GM04503 (cell line): ENCODE data around the gene RHOG.
"Not testable (repeated sequence)": the region's sequence is repeated elsewhere in the genome, so short reads cannot be mapped to it uniquely, and the experiment has no call there.

Source experiments
- DNase-seq: peaks from one replicate; pipeline ENCODE4 v3.0.0-alpha.2; 2012; ENCODE audit warnings: low read depth

Gene RHOG

DNA sequence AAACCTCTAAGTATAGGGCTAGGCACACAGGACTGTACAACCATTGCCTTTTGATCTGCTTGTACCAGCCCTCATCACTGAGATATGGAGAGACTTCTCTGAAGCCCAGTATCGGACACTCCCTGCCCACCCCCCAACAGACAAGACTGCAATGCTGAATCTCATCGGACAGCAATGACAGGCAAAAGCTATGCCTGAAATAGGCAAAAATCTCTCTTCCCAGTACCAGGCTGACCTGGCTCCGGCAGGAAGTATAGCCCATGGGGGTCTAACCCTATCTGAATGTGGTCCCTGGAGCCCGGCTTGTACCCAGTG is 6.5 kb downstream of the RHOG start:
- no peak for DNase-seq

GRCh38 chr11:3833449-3833848 is 7.3 kb downstream of the RHOG start:
- no peak for DNase-seq

- DNase-seq, result no peak
Measured at GRCh38 chr11:3832816-3833215, 7.9 kb downstream of the RHOG start.

- DNase-seq, result no peak
Measured at GRCh38 chr11:3831378-3832239, 9.2 kb downstream of the RHOG start.

GRCh38 chr11:3830730-3831129 is 10.0 kb downstream of the RHOG start:
- DNase-seq, result no peak

DNA sequence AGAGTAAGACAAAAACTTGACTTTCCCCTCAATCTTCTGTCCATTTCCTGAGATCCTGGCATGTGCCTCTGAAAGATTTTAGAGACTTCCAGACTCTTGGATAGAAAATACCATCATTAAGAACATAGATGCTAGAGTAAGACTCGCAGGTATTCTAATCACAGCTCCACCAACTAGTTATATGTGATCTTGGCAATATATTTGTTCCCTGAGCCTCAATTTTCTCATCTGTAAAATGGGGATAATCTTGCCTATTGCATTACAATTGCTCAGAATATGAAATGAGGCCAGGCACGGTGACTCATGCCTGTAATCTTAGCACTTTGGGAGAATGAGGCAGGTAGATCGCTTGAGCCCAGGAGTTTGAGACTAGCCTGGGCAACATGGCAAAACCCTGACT is 10.7 kb downstream of the RHOG start:
- no peak for DNase-seq

DNA sequence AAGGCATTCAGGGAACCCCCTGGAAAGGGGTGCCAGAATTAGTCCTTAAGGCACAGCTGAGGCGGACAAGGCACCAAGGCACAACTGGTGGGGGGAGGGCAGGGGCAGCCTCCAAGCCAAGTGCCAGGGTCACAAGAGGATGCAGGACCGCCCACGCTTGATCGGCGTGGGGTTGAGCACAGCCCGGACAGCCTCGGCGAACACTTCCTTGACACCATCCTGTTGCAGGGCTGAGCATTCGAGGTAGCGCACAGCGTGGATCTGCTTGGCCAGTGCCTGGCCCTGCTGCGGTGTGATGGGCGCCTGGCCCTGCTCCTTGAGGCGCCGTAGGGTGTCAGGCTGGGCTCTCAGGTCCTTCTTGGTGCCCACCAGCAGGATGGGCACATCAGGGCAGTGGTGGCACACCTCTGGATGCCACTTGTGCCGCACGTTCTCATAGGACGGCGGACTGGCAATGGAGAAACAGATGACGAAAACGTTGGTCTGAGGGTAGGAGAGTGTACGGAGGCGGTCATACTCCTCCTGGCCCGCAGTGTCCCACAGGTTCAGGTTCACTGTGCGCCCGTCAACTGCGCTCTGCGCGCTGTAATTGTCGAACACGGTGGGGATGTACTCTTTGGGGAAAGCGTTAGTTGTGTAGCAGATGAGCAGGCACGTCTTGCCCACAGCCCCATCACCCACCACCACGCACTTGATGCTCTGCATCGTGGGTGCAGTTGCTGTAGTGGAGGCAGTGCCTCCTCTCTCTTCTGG is 13.1 kb downstream of the RHOG start:
- DNase-seq, result no peak

- no peak for DNase-seq
Measured at GRCh38 chr11:3826721-3827120, 14.0 kb downstream of the RHOG start.

DNA sequence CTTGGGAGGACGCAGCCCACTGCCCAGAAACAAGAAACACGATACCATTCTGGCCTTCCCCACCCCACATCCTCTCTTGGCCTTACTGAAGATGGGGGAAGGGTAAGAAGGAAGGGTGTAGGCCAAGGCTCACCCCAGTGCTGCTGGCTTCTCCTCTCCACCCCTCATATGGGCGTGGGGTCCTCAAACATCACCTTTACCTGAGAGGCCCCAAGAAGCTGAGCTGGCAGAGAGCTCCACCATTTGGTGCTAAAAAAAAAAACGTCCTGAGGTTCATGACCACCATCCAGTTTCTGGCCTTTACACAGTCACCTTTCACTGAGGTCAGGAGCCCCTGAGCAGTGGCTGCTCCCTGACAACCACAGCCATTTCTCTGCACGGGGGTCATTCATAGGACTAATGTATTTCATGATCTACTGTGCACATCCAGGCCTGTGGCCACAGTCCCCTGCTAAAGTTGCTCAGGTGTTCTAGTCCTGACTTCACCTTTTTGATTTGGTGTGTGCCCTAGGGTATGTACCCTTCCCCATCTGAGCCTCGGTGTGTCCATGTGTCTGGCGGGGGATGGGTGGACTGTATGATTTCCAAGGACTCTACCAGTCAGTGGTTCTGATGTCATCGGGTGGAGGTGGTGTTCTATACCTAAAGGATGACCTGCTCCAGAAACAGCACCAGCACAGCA is 15.1 kb downstream of the RHOG start:
- DNase-seq, result no peak

DNA sequence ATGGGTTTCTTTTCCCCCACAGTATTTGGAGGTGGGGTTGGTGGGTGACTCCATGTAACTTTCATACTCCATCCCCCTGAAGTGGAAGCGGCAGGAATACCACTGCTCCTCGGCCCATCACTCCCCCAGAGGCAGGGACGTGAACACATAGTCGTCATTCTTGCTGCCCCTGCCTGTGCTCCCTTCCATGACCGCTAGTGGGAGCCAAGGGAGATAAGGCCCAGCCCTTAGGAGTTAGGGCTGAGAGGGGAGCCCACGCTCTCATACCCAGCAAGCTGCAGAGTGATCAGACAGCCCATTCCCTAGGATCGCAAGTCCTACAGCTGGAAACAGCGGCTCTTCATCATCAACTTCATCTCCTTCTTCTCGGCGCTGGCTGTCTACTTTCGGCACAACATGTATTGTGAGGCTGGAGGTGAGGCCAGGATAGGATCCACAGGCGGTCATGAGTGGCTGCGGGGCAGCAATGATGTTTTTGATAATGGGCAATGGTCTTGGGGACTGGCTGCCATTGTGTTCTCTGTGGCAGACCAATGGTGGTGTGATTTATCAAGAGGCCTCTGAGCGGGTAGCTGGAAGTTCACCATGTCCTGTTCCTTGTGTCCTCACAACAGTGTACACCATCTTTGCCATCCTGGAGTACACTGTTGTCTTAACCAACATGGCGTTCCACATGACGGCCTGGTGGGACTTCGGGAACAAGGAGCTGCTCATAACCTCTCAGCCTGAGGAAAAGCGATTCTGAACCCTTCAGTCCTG is 15.9 kb downstream of the RHOG start:
- DNase-seq, result no peak

DNA sequence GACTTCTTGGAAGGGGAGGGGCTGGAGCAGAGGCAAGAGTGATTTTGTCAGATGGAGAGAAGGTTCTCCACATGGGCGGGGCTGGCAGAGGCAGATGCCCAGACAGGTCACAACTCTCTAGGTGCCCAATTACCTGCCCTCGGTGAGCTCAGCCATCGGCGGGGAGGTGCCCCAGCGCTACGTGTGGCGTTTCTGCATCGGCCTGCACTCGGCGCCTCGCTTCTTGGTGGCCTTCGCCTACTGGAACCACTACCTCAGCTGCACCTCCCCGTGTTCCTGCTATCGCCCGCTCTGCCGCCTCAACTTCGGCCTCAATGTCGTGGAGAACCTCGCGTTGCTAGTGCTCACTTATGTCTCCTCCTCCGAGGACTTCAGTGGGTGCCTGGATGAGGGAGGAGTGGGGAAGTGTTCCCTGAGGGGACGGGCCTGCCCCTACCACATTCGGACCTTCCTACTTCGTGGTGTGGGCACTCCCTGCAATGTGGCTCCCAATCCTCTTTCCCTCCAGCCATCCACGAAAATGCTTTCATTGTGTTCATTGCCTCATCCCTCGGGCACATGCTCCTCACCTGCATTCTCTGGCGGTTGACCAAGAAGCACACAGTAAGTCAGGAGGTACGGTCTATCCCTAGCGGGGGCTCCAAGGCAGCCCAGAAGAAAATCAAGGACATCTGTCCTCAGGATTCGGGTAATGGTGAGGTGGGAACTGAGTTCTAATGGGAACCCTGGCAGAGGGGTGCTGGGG is 16.8 kb downstream of the RHOG start:
- no peak for DNase-seq

GRCh38 chr11:3823303-3823702 is 17.5 kb downstream of the RHOG start:
- DNase-seq, result no peak

- DNase-seq, result no peak
Measured at GRCh38 chr11:3822312-3822711, 18.4 kb downstream of the RHOG start.

DNA sequence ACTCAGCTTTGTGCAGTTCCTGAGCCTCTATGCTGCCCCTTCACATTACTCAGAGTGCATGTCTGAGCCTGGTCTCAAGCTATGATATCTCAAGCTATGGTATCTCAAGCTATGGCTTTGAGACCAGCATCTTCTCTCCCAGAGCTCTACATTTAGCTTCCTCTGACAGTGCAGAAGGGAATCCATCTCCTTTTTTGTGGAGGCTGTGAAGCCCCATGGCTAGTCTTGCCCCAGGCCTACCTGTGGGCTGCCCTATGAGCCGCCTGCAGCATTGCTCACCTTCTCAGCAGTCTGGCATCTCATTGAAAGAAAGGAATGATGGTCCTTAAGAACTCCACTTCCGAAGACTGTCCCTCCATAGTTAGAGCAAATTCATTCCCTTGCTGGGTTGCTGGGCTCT is 19.8 kb downstream of the RHOG start:
- DNase-seq, result no peak

- DNase-seq, result no peak
Measured at GRCh38 chr11:3817181-3817800, 23.5 kb downstream of the RHOG start.

DNA sequence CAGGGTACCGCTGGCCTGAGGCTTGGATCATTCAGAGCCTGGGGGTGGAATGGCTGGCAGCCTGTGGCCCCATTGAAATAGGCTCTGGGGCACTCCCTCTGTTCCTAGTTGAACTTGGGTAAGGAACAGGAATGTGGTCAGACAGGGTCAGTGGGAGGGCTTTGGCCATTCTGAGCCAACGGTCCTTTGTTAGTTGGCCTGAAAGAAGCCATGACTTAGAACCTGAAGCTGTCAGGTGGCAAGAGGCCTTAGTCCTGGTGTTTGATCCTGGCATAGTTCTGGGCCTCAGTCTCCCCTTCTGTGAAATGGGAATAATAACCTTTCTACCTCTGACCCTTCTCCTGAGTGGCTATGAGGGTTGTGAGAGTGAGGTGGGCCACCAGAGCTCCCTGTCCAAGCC is 24.1 kb downstream of the RHOG start:
- DNase-seq, result no peak

DNA sequence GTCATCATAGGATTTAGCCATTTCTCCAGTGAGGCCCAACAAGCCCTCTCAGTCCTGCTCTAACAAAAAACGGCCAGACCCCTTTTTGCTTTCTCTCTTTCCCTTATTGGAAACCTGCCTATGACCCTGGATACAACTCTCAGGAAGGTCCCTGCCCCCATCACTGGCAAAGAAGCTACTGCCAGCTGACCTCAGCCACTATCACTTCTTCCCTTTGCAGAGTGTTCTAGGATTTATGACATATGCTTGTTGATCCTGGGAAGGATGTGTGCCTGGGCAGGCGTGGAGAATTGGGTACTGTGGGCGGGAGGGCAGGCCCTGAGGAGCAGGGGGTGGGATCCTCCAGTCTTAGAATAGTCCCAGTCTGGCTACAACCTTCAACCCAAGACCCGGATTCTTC is 24.9 kb downstream of the RHOG start:
- DNase-seq, result no peak

DNA sequence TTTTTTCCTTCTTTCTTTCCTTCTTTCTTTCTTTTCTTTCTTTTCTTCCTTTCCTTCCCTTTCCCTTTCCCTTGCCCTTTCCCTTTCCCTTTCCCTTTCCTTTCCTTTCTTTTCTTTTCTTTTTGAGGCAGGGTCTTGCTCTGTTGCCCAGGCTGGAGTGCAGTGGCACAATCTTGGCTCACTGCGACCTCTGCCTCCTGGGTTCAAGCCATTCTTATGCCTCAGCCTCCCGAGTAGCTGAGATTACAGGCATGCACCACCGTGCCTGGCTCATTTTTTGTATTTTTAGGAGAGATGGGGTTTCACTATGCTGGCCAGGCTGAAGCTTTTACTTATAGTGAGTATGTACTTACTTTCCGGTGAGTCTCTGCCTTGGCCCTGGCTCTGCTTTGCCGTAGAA is 25.9 kb downstream of the RHOG start:
- not testable (repeated sequence) for DNase-seq

- no peak for DNase-seq
Measured at GRCh38 chr11:3810951-3811350, 29.8 kb downstream of the RHOG start.

GRCh38 chr11:3810446-3810845 is 30.3 kb downstream of the RHOG start:
- DNase-seq, result no peak

GRCh38 chr11:3809624-3809928 is 31.2 kb downstream of the RHOG start:
- no peak for DNase-seq
